Measurements from ENCODE around the gene AP4M1. TPM values are rescaled to one million over a fixed set of nuclear protein-coding genes. Genes with fewer than 3 reads are reported as not detected.

Gene AP4M1
- total RNA-seq, 4 donors from 2014 or later: 9.1 to 26.6 (median 19.4) TPM

- 88 to 97% methylated on average over 5 of the region's 5 CpGs for WGBS, 2 donors
- Histone ChIP-seq H3K36me3 (peaks cover 49 to 53% of the 10 kb centered on the region in 2 donors), H3K27me3 (no peaks in the 10 kb centered on the region), H3K9me3 (no peaks in the 10 kb centered on the region), H3K27ac (no peak overlapping the region), H3K4me1 (no peaks in the 10 kb centered on the region), H3K4me3 (replicated peaks in 1 of 3) (no peak overlapping the region)
- DNase-seq: no peak
- intact Hi-C loops (cut with DNase I): no loop called here
- no peak for TF ChIP-seq POLR2A (IDR thresholded peaks at IDR 0.05)
- TF ChIP-seq, protein P1, sequence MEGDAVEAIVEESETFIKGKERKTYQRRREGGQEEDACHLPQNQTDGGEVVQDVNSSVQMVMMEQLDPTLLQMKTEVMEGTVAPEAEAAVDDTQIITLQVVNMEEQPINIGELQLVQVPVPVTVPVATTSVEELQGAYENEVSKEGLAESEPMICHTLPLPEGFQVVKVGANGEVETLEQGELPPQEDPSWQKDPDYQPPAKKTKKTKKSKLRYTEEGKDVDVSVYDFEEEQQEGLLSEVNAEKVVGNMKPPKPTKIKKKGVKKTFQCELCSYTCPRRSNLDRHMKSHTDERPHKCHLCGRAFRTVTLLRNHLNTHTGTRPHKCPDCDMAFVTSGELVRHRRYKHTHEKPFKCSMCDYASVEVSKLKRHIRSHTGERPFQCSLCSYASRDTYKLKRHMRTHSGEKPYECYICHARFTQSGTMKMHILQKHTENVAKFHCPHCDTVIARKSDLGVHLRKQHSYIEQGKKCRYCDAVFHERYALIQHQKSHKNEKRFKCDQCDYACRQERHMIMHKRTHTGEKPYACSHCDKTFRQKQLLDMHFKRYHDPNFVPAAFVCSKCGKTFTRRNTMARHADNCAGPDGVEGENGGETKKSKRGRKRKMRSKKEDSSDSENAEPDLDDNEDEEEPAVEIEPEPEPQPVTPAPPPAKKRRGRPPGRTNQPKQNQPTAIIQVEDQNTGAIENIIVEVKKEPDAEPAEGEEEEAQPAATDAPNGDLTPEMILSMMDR (IDR thresholded peaks at IDR 0.05): no peak
Measured at GRCh38 chr7:100069991-100070390, 31.5 kb upstream of the AP4M1 start.

DNA sequence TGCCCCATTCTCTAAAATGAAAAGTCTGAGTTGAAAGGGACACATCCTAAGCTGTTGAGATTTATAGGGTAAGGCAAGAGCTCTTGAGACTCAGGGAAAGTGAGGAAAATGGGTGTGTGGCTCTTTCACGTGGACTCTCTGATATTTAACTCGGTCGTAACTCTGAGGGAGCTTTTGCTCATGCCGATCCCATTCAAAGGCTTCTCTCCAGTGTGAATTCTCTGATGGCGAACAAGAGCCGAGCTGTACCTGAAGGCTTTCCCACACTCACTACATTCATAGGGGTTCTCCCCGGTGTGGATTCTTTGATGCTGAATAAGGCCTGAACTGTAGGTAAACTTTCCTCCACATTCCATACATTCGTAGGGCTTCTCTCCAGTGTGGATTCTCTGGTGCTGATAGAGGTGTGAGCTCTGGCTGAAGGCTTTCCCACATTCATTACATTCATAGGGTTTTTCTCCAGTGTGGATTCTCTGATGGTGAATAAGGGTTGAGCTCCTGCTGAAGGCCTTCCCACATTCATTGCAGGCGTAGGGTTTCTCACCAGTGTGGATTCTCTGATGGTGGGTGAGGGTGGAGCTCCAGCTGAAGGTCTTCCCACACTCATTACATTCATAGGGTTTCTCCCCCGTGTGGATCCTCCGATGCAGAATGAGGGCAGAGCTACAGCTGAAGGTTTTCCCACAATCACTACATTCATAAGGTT is 30.3 kb upstream of the AP4M1 start:
- H3K36me3 ChIP-seq: peaks cover 60 to 65% of the 10 kb centered on the region in 2 donors
- intact Hi-C loops (cut with DNase I): no loop called here
- no peaks in the 10 kb centered on the region for H3K4me1 ChIP-seq

DNA sequence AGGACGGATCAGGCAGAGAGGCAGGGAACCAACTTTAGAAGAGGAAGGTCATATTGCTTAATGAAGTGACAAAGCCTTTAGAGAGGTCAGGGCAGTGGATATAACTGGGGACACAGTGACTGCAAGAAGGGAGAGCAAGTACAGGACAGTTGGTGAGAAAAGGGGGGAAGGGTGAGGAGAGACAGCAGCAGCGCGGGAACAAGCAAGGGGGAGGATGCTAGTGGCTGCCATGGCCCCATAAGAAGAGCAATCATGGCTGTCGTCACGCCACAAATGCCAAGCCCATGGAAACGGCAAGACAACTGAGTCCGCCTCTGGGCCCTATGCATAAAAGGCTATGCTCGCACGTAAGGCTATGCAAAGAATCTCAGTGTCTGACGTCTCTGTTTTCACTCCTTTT is 29.0 kb upstream of the AP4M1 start:
- Histone ChIP-seq H3K27ac (no peak overlapping the region), H3K4me1 (no peaks in the 10 kb centered on the region), H3K27me3 (no peaks in the 10 kb centered on the region), H3K36me3 (peaks cover 69 to 77% of the 10 kb centered on the region in 2 donors), H3K9me3 (no peaks in the 10 kb centered on the region), H3K4me3 (replicated peaks in 1 of 3) (no peak overlapping the region)
- 97% methylated on average over 10 of the region's 10 CpGs for WGBS, 2 donors
- no peak for DNase-seq
- intact Hi-C loops (cut with DNase I): no loop called here
- no peak for TF ChIP-seq POLR2A (IDR thresholded peaks at IDR 0.05)
- TF ChIP-seq, protein P1 (IDR thresholded peaks at IDR 0.05): no peak

More for the DNA sequence above, 30.3 kb upstream of the AP4M1 start:
- DNase-seq: no peak
- TF ChIP-seq POLR2A (IDR thresholded peaks at IDR 0.05): no peak
- TF ChIP-seq, protein P1 (IDR thresholded peaks at IDR 0.05): no peak
- H3K27ac ChIP-seq: no peak overlapping the region
- no peaks in the 10 kb centered on the region for H3K9me3 ChIP-seq
- no peak overlapping the region for H3K4me3 ChIP-seq (replicated peaks in 1 of 3)
- no peaks in the 10 kb centered on the region for H3K27me3 ChIP-seq
- 96 to 98% methylated on average over 11 of the region's 11 CpGs for WGBS, 2 donors

- Histone ChIP-seq H3K9me3 (no peaks in the 10 kb centered on the region), H3K36me3 (peaks cover 69 to 78% of the 10 kb centered on the region in 2 donors), H3K27ac (no peak overlapping the region), H3K4me3 (replicated peaks in 1 of 3) (no peak overlapping the region), H3K27me3 (no peaks in the 10 kb centered on the region), H3K4me1 (peaks cover 0 to 5% of the 10 kb centered on the region in 2 donors)
- TF ChIP-seq, protein P1 (IDR thresholded peaks at IDR 0.05): no peak
- no peak for TF ChIP-seq POLR2A (IDR thresholded peaks at IDR 0.05)
- intact Hi-C loops (cut with DNase I): no loop called here
- DNase-seq: no peak
- 96% methylated on average over 7 of the region's 7 CpGs for WGBS, 2 donors
Measured at GRCh38 chr7:100074841-100075240, 26.6 kb upstream of the AP4M1 start.

DNA sequence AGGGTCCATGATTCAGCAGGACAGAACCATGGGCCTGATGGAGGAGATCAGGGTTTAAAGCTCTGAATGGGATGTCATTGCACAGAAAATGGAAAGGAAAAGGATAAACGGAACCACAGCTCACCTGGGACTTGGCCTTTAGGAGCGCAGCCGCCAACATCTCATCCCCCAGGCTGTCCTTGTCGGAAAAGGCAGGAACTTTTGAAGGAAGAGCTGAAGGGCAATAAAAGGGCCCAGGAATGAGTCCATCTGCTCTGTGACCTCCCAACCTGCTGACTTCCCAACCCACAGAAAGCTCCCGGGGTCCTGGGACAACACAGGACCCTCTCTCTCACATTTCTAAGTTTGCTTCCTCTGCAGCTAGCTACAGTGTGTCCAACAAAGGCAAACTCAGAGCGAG is 26.0 kb upstream of the AP4M1 start:
- H3K36me3 ChIP-seq: peaks cover 64 to 72% of the 10 kb centered on the region in 2 donors
- H3K27ac ChIP-seq: no peak overlapping the region
- H3K4me3 ChIP-seq (replicated peaks in 1 of 3): no peak overlapping the region
- no peaks in the 10 kb centered on the region for H3K9me3 ChIP-seq
- WGBS, 2 donors: 92 to 93% methylated on average over 6 of the region's 6 CpGs
- no peaks in the 10 kb centered on the region for H3K27me3 ChIP-seq
- DNase-seq: no peak
- no peak for TF ChIP-seq POLR2A (IDR thresholded peaks at IDR 0.05)
- TF ChIP-seq, protein P1 (IDR thresholded peaks at IDR 0.05): no peak
- intact Hi-C loops (cut with DNase I): no loop called here
- peaks cover 6 to 10% of the 10 kb centered on the region in 2 donors for H3K4me1 ChIP-seq

Data from thyroid gland (tissue), 4 donors.